Measurements from ENCODE around the gene DNAJA3. TPM values are rescaled to one million over a fixed set of nuclear protein-coding genes. Genes with fewer than 3 reads are reported as not detected.

DNAJA3 gene
- total RNA-seq, 6 experiments from 2014 or later, result 40.8 to 54.4 (median 45.1) TPM

- peak; percentile 38 for DNase-seq
- Mint-ChIP-seq H3K9me3 (peaks cover 6% of the 10 kb centered on the region; the same call in 1 of the 2 replicates), H3K27ac (peak overlapping the region; percentile 89), H3K36me3 (ENCODE audit: low read depth) (no peaks in the 10 kb centered on the region), H3K27me3 (ENCODE audit: insufficient read depth) (peaks cover 35% of the 10 kb centered on the region), H3K4me3 (peak overlapping the region; percentile 15; the same call in 1 of the 2 replicates), H3K4me1 (ENCODE audit: low read depth) (peaks cover 63% of the 10 kb centered on the region)
- no peak for TF ChIP-seq CTCF (IDR thresholded peaks at IDR 0.05)
Measured at GRCh38 chr16:4385066-4385788, 40.4 kb upstream of the DNAJA3 start.

GRCh38 chr16:4385789-4386450, 39.7 kb upstream of the DNAJA3 start:
- peak overlapping the region; percentile 89 for H3K27ac Mint-ChIP-seq
- no peak for TF ChIP-seq CTCF (IDR thresholded peaks at IDR 0.05)
- peaks cover 35% of the 10 kb centered on the region for H3K27me3 Mint-ChIP-seq (ENCODE audit: insufficient read depth)
- H3K4me3 Mint-ChIP-seq, result peak overlapping the region; percentile 45; the same call in 1 of the 2 replicates
- H3K9me3 Mint-ChIP-seq, result peaks cover 6% of the 10 kb centered on the region; the same call in 1 of the 2 replicates
- peaks cover 57% of the 10 kb centered on the region for H3K4me1 Mint-ChIP-seq (ENCODE audit: low read depth)
- H3K36me3 Mint-ChIP-seq (ENCODE audit: low read depth), result no peaks in the 10 kb centered on the region
- peak; percentile 35 for DNase-seq

GRCh38 chr16:4386451-4386805, 39.2 kb upstream of the DNAJA3 start:
- Mint-ChIP-seq H3K9me3 (peaks cover 6% of the 10 kb centered on the region; the same call in 1 of the 2 replicates), H3K27ac (peak overlapping the region; percentile 89), H3K36me3 (ENCODE audit: low read depth) (no peaks in the 10 kb centered on the region), H3K27me3 (ENCODE audit: insufficient read depth) (peaks cover 35% of the 10 kb centered on the region), H3K4me1 (ENCODE audit: low read depth) (peaks cover 57% of the 10 kb centered on the region), H3K4me3 (peak overlapping the region; percentile 63)
- no peak for TF ChIP-seq CTCF (IDR thresholded peaks at IDR 0.05)
- peak; percentile 55 for DNase-seq

- Mint-ChIP-seq H3K4me3 (peak overlapping the region; percentile 63), H3K4me1 (ENCODE audit: low read depth) (peaks cover 58% of the 10 kb centered on the region), H3K36me3 (ENCODE audit: low read depth) (no peaks in the 10 kb centered on the region), H3K27ac (peak overlapping the region; percentile 89), H3K9me3 (peaks cover 6% of the 10 kb centered on the region; the same call in 1 of the 2 replicates), H3K27me3 (ENCODE audit: insufficient read depth) (peaks cover 35% of the 10 kb centered on the region)
- DNase-seq, result peak; percentile 12
- no peak for TF ChIP-seq CTCF (IDR thresholded peaks at IDR 0.05)
Measured at GRCh38 chr16:4386951-4387565, 38.6 kb upstream of the DNAJA3 start.

GRCh38 chr16:4387781-4388180, 37.9 kb upstream of the DNAJA3 start:
- Mint-ChIP-seq H3K4me3 (peak overlapping the region; percentile 15; the same call in 1 of the 2 replicates), H3K4me1 (ENCODE audit: low read depth) (peaks cover 66% of the 10 kb centered on the region), H3K27me3 (ENCODE audit: insufficient read depth) (peaks cover 34% of the 10 kb centered on the region), H3K9me3 (peaks cover 6% of the 10 kb centered on the region; the same call in 1 of the 2 replicates), H3K36me3 (ENCODE audit: low read depth) (no peaks in the 10 kb centered on the region), H3K27ac (no peak overlapping the region; the same call in 1 of the 2 replicates)
- no peak for DNase-seq
- TF ChIP-seq CTCF (IDR thresholded peaks at IDR 0.05), result no peak
